Measurements from ENCODE around the gene C11orf21. TPM values are rescaled to one million over a fixed set of nuclear protein-coding genes. Genes with fewer than 3 reads are reported as not detected.

C11orf21 gene
- total RNA-seq, 2 experiments from 2014 or later = 66.4 to 81.0 TPM

DNA sequence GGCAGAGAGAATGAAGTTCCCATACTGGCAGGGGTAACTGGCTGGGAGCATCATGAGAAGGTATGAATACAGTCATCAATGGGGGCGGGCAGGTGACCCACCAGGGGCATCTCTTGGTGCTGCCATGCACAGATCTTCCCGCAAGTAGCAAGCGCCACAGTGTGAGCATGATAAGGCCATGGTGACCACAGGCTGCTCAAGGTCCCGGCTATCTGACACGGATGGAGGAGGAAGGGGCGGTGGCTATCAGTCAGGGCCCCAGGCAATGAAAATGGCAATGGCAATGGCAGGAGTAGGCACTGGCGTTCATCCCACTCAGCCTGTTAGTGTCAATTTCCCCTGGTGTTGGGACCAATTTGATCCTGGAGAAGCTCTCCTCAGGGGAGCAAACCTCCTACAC is 53.0 kb downstream of the C11orf21 start:
- Mint-ChIP-seq H3K9me3 (no peaks in the 10 kb centered on the region), H3K36me3 (ENCODE audit: low read depth) (no peaks in the 10 kb centered on the region), H3K27ac (no peak overlapping the region), H3K27me3 (peaks cover 24% of the 10 kb centered on the region), H3K4me3 (no peak overlapping the region), H3K4me1 (no peaks in the 10 kb centered on the region)
- ChIA-PET CTCF (interaction anchor here (0.9 kb wide), 1 partner anchor 14 kb away, joined by 3 read pairs; no protein-coding TSS in a partner anchor), POLR2A (no interaction called here)
- DNase-seq = no peak

DNA sequence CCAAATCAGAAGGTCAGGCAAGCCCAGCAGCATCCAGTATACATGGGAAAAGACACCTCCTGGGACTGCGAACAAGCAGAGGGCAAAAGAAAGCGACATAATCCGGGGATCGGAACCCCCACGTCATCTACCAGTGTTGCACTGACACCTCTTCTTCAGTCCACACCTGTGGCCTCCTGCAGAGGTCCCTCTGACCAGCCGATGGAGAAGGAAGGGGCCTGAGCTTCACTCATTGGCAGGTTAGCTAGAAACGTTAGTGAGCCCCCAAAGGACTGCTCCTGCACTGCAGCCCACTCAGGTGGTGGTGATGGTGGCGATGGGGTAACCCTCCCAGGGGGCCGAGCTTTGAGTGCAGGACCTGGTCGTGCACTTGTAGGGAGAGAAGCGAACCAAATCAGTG is 53.5 kb downstream of the C11orf21 start:
- no peaks in the 10 kb centered on the region for H3K9me3 Mint-ChIP-seq
- ChIA-PET CTCF (interaction anchor here (0.9 kb wide), 1 partner anchor 15 kb away, joined by 3 read pairs; no protein-coding TSS in a partner anchor), POLR2A (no interaction called here)
- H3K4me1 Mint-ChIP-seq = no peaks in the 10 kb centered on the region
- no peak overlapping the region for H3K4me3 Mint-ChIP-seq
- DNase-seq = no peak
- H3K27ac Mint-ChIP-seq = no peak overlapping the region
- H3K36me3 Mint-ChIP-seq (ENCODE audit: low read depth) = no peaks in the 10 kb centered on the region
- H3K27me3 Mint-ChIP-seq = peaks cover 26% of the 10 kb centered on the region

DNA sequence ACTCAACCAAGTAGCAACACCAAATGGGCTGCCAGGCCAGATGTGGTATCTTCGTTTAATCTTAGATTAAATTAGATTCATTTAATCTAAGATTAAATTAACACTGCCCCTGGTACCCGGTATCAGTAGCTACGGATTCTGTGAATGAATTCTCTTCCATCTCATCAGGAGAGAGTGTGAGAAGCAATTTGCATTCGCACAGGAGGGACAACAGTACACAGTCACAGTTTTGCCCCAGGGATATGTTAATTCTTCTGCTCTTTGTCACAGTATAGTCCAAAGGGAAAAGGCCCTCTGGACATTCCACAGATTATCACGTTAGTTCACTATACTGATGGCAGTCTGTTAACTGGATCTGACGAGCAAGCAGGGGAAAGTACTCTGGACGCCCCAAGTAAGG is 54.2 kb downstream of the C11orf21 start:
- Mint-ChIP-seq H3K4me1 (no peaks in the 10 kb centered on the region), H3K27me3 (peaks cover 33% of the 10 kb centered on the region), H3K9me3 (no peaks in the 10 kb centered on the region), H3K27ac (no peak overlapping the region), H3K36me3 (ENCODE audit: low read depth) (no peaks in the 10 kb centered on the region), H3K4me3 (no peak overlapping the region)
- POLR2A ChIA-PET = no interaction called here
- CTCF ChIA-PET = no interaction called here
- DNase-seq = no peak

Other genes with a start within 250 kb of the C11orf21 start
- gene IGF2, start 162.5 kb downstream of the C11orf21 start, total RNA-seq = under 1 TPM; 0.07 to 0.08 TPM
- not detected for gene INS, start 140.7 kb downstream of the C11orf21 start, total RNA-seq
- not detected for gene TH, start 130.1 kb downstream of the C11orf21 start, total RNA-seq
- under 1 TPM; 0.31 to 0.40 TPM for gene ASCL2, start 31.3 kb downstream of the C11orf21 start, total RNA-seq
- 10 to 100 TPM; 77.6 to 98.9 TPM for gene TSPAN32, start 95 bp upstream of the C11orf21 start, total RNA-seq
- gene CD81, start 75.4 kb upstream of the C11orf21 start, total RNA-seq = 100 to 1,000 TPM; 137 to 157 TPM
- 10 to 100 TPM; 31.1 to 47.5 TPM for gene TSSC4, start 98.8 kb upstream of the C11orf21 start, total RNA-seq
- gene TRPM5, start 142.6 kb upstream of the C11orf21 start, total RNA-seq = under 1 TPM in 1 of 2 experiments, not detected in 1; 0.07 TPM
- gene KCNQ1, start 143.1 kb upstream of the C11orf21 start, total RNA-seq = 10 to 100 TPM; 20.4 to 24.3 TPM

Data from activated CD4-positive, alpha-beta T cell treated with anti-CD3 and anti-CD28 coated beads, Interleukin-2, amount 10 ng/mL, durations not matched to agents 7 days and 5 days (primary cell).